ENCODE measurements around the gene P2RY6.

The P2RY6 gene

GRCh38 chr11:73324116-73324515 lies 52.0 kb downstream of the P2RY6 start:
- no peak for TF ChIP-seq CTCF (IDR thresholded peaks at IDR 0.05; ENCODE audit: poor library complexity, severe bottlenecking)
- H3K4me3 ChIP-seq (ENCODE audit: severe bottlenecking) = no peak overlapping the region
- no peaks in the 10 kb centered on the region for H3K9me3 ChIP-seq (ENCODE audit: severe bottlenecking)
- H3K27ac ChIP-seq (ENCODE audit: poor library complexity, severe bottlenecking) = no peak overlapping the region
- H3K27me3 ChIP-seq (ENCODE audit: insufficient read depth, poor library complexity, severe bottlenecking) = no peaks in the 10 kb centered on the region
- H3K4me1 ChIP-seq (ENCODE audit: insufficient read depth, poor library complexity, severe bottlenecking) = peaks cover 17% of the 10 kb centered on the region
- no peak for DNase-seq (ENCODE audit: low spot score)
- H3K36me3 ChIP-seq (ENCODE audit: low read depth) = no peaks in the 10 kb centered on the region
- no peak for ATAC-seq (ENCODE audit: low read depth)

- TF ChIP-seq CTCF (IDR thresholded peaks at IDR 0.05; ENCODE audit: poor library complexity, severe bottlenecking) = no peak
- Histone ChIP-seq H3K27me3 (ENCODE audit: insufficient read depth, poor library complexity, severe bottlenecking) (no peaks in the 10 kb centered on the region), H3K4me1 (ENCODE audit: insufficient read depth, poor library complexity, severe bottlenecking) (peaks cover 17% of the 10 kb centered on the region), H3K9me3 (ENCODE audit: severe bottlenecking) (no peaks in the 10 kb centered on the region), H3K4me3 (ENCODE audit: severe bottlenecking) (no peak overlapping the region), H3K27ac (ENCODE audit: poor library complexity, severe bottlenecking) (no peak overlapping the region), H3K36me3 (ENCODE audit: low read depth) (peaks cover 1% of the 10 kb centered on the region; the same call in 1 of the 2 replicates)
- no peak for DNase-seq (ENCODE audit: low spot score)
- no peak for ATAC-seq (ENCODE audit: low read depth)
These were observed 52.5 kb downstream of the P2RY6 start for GRCh38 chr11:73324665-73325035.

- H3K27ac ChIP-seq (ENCODE audit: poor library complexity, severe bottlenecking) = no peak overlapping the region
- TF ChIP-seq CTCF (IDR thresholded peaks at IDR 0.05; ENCODE audit: poor library complexity, severe bottlenecking) = no peak
- peaks cover 17% of the 10 kb centered on the region for H3K4me1 ChIP-seq (ENCODE audit: insufficient read depth, poor library complexity, severe bottlenecking)
- no peaks in the 10 kb centered on the region for H3K9me3 ChIP-seq (ENCODE audit: severe bottlenecking)
- DNase-seq (ENCODE audit: low spot score) (no peak), ATAC-seq (ENCODE audit: low read depth) (no peak)
- no peak overlapping the region for H3K4me3 ChIP-seq (ENCODE audit: severe bottlenecking)
- H3K36me3 ChIP-seq (ENCODE audit: low read depth) = peaks cover 3% of the 10 kb centered on the region; the same call in 1 of the 2 replicates
- H3K27me3 ChIP-seq (ENCODE audit: insufficient read depth, poor library complexity, severe bottlenecking) = no peaks in the 10 kb centered on the region
These were observed 53.2 kb downstream of the P2RY6 start for GRCh38 chr11:73325036-73325981.

- ATAC-seq (ENCODE audit: low read depth) = peak; percentile 52
- Histone ChIP-seq H3K27me3 (ENCODE audit: insufficient read depth, poor library complexity, severe bottlenecking) (no peaks in the 10 kb centered on the region), H3K4me3 (ENCODE audit: severe bottlenecking) (no peak overlapping the region), H3K9me3 (ENCODE audit: severe bottlenecking) (no peaks in the 10 kb centered on the region), H3K27ac (ENCODE audit: poor library complexity, severe bottlenecking) (peak overlapping the region; percentile 13), H3K4me1 (ENCODE audit: insufficient read depth, poor library complexity, severe bottlenecking) (peaks cover 14% of the 10 kb centered on the region), H3K36me3 (ENCODE audit: low read depth) (peaks cover 3% of the 10 kb centered on the region; the same call in 1 of the 2 replicates)
- no peak for DNase-seq (ENCODE audit: low spot score)
- no peak for TF ChIP-seq CTCF (IDR thresholded peaks at IDR 0.05; ENCODE audit: poor library complexity, severe bottlenecking)
These were observed 55.0 kb downstream of the P2RY6 start for GRCh38 chr11:73326929-73327811.

Measured in RWPE2 (cell line).